ENCODE results near the gene PLA2G4B. TPM values are rescaled to one million over a fixed set of nuclear protein-coding genes. Genes with fewer than 3 reads are reported as not detected.
A peak's percentile ranks its signal among the peaks of the same experiment; 100 is the strongest.
"Not testable (repeated sequence)": the region's sequence is repeated elsewhere in the genome, so short reads cannot be mapped to it uniquely, and the experiment has no call there.

Gene PLA2G4B
- total RNA-seq, 2 donors from 2014 or later, result 3.4 to 4.1 TPM

GRCh38 chr15:41824062-41824745 is 14.4 kb upstream of the PLA2G4B start:
- ATAC-seq, result no peak
- no peak for DNase-seq
- intact Hi-C loops (cut with DNase I, micrococcal nuclease), result no loop called here

- no peak for ATAC-seq
- no peak for DNase-seq
- intact Hi-C loops (cut with DNase I, micrococcal nuclease), result no loop called here
Measured at GRCh38 chr15:41825145-41825544, 13.5 kb upstream of the PLA2G4B start.

- no peak for ATAC-seq
- DNase-seq, result no peak
- intact Hi-C loops (cut with DNase I, micrococcal nuclease), result no loop called here
Measured at GRCh38 chr15:41825572-41826535, 12.8 kb upstream of the PLA2G4B start.

- ATAC-seq (peak; percentile 20), DNase-seq (peak in 1 of 2 donors; percentile 53)
- intact Hi-C loops (cut with DNase I, micrococcal nuclease), result no loop called here
Measured at GRCh38 chr15:41827290-41827879, 11.3 kb upstream of the PLA2G4B start.

GRCh38 chr15:41827880-41828806 is 10.5 kb upstream of the PLA2G4B start, which contains the start of gene JMJD7:
Gene JMJD7, plus strand, starts transcription at chr15:41828092. Its CDS starts 33 bp downstream, at chr15:41828125.
- intact Hi-C loops (cut with DNase I, micrococcal nuclease), result no loop called here
- peak; percentile 96 to 99 for DNase-seq
- ATAC-seq, result peak; percentile 96

GRCh38 chr15:41828807-41829141 is 9.9 kb upstream of the PLA2G4B start:
- no peak for DNase-seq
- intact Hi-C loops (cut with DNase I, micrococcal nuclease), result no loop called here
- ATAC-seq, result no peak

GRCh38 chr15:41829959-41830646 is 8.5 kb upstream of the PLA2G4B start:
- intact Hi-C loops (cut with DNase I, micrococcal nuclease), result no loop called here
- ATAC-seq (no peak), DNase-seq (no peak)

GRCh38 chr15:41831291-41831690 is 7.4 kb upstream of the PLA2G4B start:
- DNase-seq; intact Hi-C loops (cut with DNase I, micrococcal nuclease); ATAC-seq: not testable (repeated sequence)

GRCh38 chr15:41832208-41832607 is 6.4 kb upstream of the PLA2G4B start:
- intact Hi-C loops (cut with DNase I, micrococcal nuclease), result no loop called here

GRCh38 chr15:41832875-41833274 is 5.8 kb upstream of the PLA2G4B start:
- ATAC-seq, result no peak
- intact Hi-C loops (cut with DNase I, micrococcal nuclease), result no loop called here
- no peak for DNase-seq

More at GRCh38 chr15:41832208-41832607, 6.4 kb upstream of the PLA2G4B start:
- ATAC-seq (no peak), DNase-seq (no peak)

GRCh38 chr15:41834096-41834495 is 4.6 kb upstream of the PLA2G4B start:
- intact Hi-C loops (cut with DNase I, micrococcal nuclease), result no loop called here
- DNase-seq (no peak), ATAC-seq (no peak)

GRCh38 chr15:41836073-41836472 is 2.6 kb upstream of the PLA2G4B start:
- DNase-seq, result no peak
- no peak for ATAC-seq
- intact Hi-C loops (cut with DNase I, micrococcal nuclease), result no loop called here

- intact Hi-C loops (cut with DNase I, micrococcal nuclease), result no loop called here
- DNase-seq (no peak), ATAC-seq (no peak)
Measured at GRCh38 chr15:41836713-41837454, 1.8 kb upstream of the PLA2G4B start.

- intact Hi-C loops (cut with DNase I, micrococcal nuclease), result no loop called here
- DNase-seq (no peak), ATAC-seq (no peak)
Measured at GRCh38 chr15:41839781-41840491, 1.3 kb downstream of the PLA2G4B start.

- no peak for DNase-seq
- ATAC-seq, result no peak
- intact Hi-C loops (cut with DNase I, micrococcal nuclease), result no loop called here
Measured at GRCh38 chr15:41840673-41841072, 2.0 kb downstream of the PLA2G4B start.

- ATAC-seq (no peak), DNase-seq (no peak)
- intact Hi-C loops (cut with DNase I, micrococcal nuclease), result no loop called here
Measured at GRCh38 chr15:41841131-41841530, 2.5 kb downstream of the PLA2G4B start.

GRCh38 chr15:41842229-41842628 is 3.6 kb downstream of the PLA2G4B start:
- intact Hi-C loops (cut with DNase I, micrococcal nuclease), result no loop called here
- ATAC-seq (peak; percentile 23), DNase-seq (peak in 1 of 2 donors; percentile 27)

Data from left colon (tissue), 2 donors.